ENCODE results near the gene RCC1. TPM values are rescaled to one million over a fixed set of nuclear protein-coding genes. Genes with fewer than 3 reads are reported as not detected.
"Not testable (repeated sequence)": the region's sequence is repeated elsewhere in the genome, so short reads cannot be mapped to it uniquely, and the experiment has no call there.

Gene RCC1
- polyA plus RNA-seq, 1 experiment, result 41.5 TPM

DNA sequence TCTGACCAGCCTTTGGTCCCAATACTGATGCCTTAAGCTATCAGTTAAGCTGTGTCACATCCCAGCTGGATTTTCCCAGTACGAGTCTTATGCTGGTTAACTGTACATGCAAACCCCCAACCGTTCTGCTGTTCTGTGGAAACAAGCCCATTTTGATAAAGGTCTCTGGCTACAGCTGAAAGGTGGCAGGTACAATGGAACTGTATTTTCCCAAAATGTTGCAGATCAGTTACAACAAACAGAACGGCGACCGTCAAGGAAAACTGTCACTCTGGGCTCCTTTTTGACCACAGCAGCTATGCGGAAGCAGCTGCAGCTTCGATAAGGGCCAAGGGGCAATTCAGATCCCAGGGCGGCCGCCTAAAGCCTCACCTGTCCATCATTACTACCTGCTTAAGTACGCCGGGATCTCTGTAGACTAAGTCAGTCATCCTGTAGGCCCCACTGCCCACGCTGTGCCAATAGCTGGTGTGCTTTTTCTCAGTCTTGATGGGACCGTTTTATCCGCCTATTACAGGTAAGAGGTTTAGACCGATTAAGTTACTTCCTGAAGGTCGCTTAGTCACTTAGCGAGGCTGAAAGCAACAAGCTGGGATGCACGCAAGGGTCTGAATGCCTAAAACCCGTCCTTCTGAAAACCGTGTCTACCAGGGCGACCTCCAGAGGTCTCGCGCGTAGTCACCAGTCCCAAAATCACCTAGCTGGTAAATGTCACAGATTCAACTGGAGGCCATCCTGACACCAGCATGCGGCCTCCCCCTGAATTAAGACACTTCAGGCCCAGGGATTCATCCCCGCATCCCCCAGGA lies 75.1 kb downstream of the RCC1 start:
- peak overlapping the region; percentile 93 for H3K4me3 ChIP-seq (ENCODE audit: low read depth, low read length)
- no peaks in the 10 kb centered on the region for H3K27me3 ChIP-seq (ENCODE audit: control insufficient read depth, insufficient read depth, low read length)
- ChIA-PET CTCF (interaction anchor here (0.9 to 2.6 kb wide), 11 partner anchors 9 to 332 kb away, joined by 3 to 11 read pairs (median 4); partner anchors contain the start of gene TRNAU1AP), POLR2A (interaction anchor here (0.5 to 1.8 kb wide), 11 partner anchors 9 to 346 kb away, joined by 3 to 11 read pairs (median 3); partner anchors contain the start of genes MED18, RCC1, TAF12 and TRNAU1AP)
- no peak for DNase-seq (ENCODE audit: low read depth)
- TF ChIP-seq, protein P1, sequence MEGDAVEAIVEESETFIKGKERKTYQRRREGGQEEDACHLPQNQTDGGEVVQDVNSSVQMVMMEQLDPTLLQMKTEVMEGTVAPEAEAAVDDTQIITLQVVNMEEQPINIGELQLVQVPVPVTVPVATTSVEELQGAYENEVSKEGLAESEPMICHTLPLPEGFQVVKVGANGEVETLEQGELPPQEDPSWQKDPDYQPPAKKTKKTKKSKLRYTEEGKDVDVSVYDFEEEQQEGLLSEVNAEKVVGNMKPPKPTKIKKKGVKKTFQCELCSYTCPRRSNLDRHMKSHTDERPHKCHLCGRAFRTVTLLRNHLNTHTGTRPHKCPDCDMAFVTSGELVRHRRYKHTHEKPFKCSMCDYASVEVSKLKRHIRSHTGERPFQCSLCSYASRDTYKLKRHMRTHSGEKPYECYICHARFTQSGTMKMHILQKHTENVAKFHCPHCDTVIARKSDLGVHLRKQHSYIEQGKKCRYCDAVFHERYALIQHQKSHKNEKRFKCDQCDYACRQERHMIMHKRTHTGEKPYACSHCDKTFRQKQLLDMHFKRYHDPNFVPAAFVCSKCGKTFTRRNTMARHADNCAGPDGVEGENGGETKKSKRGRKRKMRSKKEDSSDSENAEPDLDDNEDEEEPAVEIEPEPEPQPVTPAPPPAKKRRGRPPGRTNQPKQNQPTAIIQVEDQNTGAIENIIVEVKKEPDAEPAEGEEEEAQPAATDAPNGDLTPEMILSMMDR (IDR thresholded peaks at IDR 0.05; ENCODE audit: insufficient read depth, low read depth, low read length), result peak; percentile 32
- H3K36me3 ChIP-seq (ENCODE audit: control insufficient read depth, insufficient read depth, low read length), result peaks cover 13% of the 10 kb centered on the region

DNA sequence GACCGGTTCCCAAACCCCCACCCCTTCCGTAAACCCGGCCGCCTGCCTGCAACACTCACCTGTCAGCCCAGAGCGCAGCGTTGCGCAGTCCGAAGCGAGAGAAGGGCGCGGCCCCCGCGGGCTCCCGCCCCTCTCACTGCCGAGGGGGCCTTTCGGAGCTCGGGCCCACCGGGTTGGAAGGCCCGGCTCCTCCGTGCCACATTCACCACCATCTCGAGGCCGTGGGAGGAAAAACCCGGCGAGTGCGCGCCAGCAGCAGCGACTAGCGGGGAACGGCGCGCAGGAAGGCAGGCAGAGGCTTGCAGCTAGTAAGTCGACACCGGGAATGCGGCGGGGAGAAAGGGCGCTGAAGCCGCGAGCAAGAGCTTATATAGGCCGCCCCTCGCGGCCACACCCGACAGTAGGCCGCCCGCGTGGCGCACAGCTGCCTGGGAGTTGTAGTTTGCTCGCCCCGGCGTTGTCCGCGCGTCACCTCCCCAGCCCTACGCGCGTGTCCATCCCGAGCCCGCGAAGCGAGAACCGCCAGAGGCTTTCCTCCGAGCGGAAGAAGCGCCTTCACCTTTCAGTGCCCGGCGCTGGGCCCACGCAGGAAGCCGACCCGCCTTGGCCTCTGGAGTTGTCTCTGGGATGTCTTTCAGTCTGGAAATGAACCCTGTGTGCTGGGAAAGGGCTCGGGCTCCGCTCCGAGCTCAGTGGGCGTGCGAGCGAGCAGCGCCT lies 75.8 kb downstream of the RCC1 start:
- H3K27me3 ChIP-seq (ENCODE audit: control insufficient read depth, insufficient read depth, low read length), result no peaks in the 10 kb centered on the region
- TF ChIP-seq, protein P1 (IDR thresholded peaks at IDR 0.05; ENCODE audit: insufficient read depth, low read depth, low read length), result no peak
- peaks cover 13% of the 10 kb centered on the region for H3K36me3 ChIP-seq (ENCODE audit: control insufficient read depth, insufficient read depth, low read length)
- CTCF ChIA-PET, result interaction anchor here (0.7 to 2.6 kb wide), 12 partner anchors 9 to 333 kb away, joined by 3 to 11 read pairs (median 4); partner anchors contain the start of gene TRNAU1AP
- POLR2A ChIA-PET, result interaction anchor here (0.6 to 1.8 kb wide), 12 partner anchors 8 to 294 kb away, joined by 3 to 11 read pairs (median 4); partner anchors contain the start of genes MED18, RCC1, TAF12 and TRNAU1AP
- H3K4me3 ChIP-seq (ENCODE audit: low read depth, low read length), result peak overlapping the region; percentile 93
- peak; percentile 75 for DNase-seq (ENCODE audit: low read depth)

DNA sequence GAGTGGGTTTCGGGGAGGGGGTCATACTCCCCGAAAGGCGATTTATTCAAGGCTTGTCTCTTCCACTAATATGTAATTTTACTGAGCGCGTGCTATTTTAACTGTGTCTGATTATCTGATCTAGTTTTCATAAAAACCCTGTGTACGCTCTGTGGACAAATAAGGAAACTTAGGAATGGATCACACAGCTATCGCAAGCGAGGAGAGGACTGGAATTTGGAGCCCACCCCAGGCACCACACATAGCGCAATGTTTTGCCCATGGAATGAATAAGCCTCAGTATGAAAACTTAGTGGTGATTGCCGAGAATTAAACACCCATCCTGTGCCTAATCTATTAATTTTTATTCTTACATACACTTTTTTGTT lies 76.4 kb downstream of the RCC1 start:
- H3K4me3 ChIP-seq (ENCODE audit: low read depth, low read length), result peak overlapping the region; percentile 93
- POLR2A ChIA-PET, result interaction anchor here (0.6 to 1.8 kb wide), 6 partner anchors 8 to 294 kb away, joined by 3 to 11 read pairs (median 4); partner anchors contain the start of genes TAF12 and TRNAU1AP
- H3K36me3 ChIP-seq (ENCODE audit: control insufficient read depth, insufficient read depth, low read length), result peaks cover 11% of the 10 kb centered on the region
- no peak for DNase-seq (ENCODE audit: low read depth)
- no peaks in the 10 kb centered on the region for H3K27me3 ChIP-seq (ENCODE audit: control insufficient read depth, insufficient read depth, low read length)
- CTCF ChIA-PET, result interaction anchor here (0.7 to 2.6 kb wide), 10 partner anchors 11 to 333 kb away, joined by 3 to 11 read pairs (median 4); partner anchors contain the start of gene TRNAU1AP
- TF ChIP-seq, protein P1 (IDR thresholded peaks at IDR 0.05; ENCODE audit: insufficient read depth, low read depth, low read length), result no peak

DNA sequence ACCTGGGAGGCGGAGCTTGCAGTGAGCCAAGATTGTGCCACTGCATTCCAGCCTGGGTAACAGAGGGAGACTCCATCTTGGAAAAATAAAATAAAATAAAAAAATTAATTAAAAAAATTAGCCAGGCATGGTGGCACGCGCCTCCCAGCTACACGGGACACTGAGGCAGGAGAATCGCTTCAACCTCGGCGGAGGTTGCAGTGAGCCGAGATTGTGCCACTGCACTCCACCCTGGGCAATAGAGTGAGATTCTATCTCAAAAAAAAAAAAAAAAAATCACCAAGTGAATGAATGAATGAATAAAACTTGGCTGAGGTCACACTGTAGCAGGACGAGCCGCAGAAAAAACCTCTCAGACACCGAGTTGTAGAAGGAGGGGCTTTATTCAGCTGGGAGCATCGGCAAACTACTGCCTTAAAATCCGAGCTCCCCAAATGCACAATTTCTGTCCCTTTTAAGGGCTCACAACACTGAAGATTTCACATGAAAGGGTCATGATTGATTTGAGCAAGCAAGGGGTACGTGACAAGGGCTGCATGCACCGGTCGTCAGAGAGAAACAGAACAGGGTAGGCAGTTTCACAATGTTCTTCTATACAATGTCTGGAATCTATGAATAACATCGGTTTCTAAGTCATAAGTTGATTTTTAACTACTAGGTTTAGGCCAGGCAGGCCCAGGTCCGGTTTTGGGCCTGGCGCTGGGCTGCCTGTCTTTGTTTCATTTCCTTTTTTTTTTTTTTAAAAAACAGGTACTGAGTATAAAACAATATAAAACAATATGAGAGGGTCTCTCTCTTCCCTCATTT lies 80.9 kb downstream of the RCC1 start:
- H3K27me3 ChIP-seq (ENCODE audit: control insufficient read depth, insufficient read depth, low read length); H3K4me3 ChIP-seq (ENCODE audit: low read depth, low read length); DNase-seq (ENCODE audit: low read depth); POLR2A ChIA-PET; H3K36me3 ChIP-seq (ENCODE audit: control insufficient read depth, insufficient read depth, low read length): not testable (repeated sequence)
- CTCF ChIA-PET, result interaction anchor here (0.6 kb wide), 1 partner anchor 178 kb away, joined by 5 read pairs; no protein-coding TSS in a partner anchor

Small RNAs within 50 kb of the gene (small RNA-seq; reads per million reads assigned to genes)
- gene RNU6ATAC27P (ENCODE audit: insufficient read length, low read depth, low replicate concordance), result not detected
- gene SNORA16A (ENCODE audit: insufficient read length, low read depth, low replicate concordance), result not detected
- gene SNORA44 (ENCODE audit: insufficient read length, low read depth, low replicate concordance), result not detected
- gene SNORA61 (ENCODE audit: insufficient read length, low read depth, low replicate concordance), result not detected
- not detected for gene SNORA73A (ENCODE audit: insufficient read length, low read depth, low replicate concordance)
- gene SNORA73B (ENCODE audit: insufficient read length, low read depth, low replicate concordance), result 83.6 reads per million, percentile 91 among the genes with 10 or more reads in this experiment
- gene SNORD99 (ENCODE audit: insufficient read length, low read depth, low replicate concordance), result 199 reads per million, percentile 94 among the genes with 10 or more reads in this experiment

Other genes starting within 250 kb of the RCC1 start
- gene SESN2, start 246.5 kb upstream of the RCC1 start, polyA plus RNA-seq (2011; rRNA removed), result 35.4 and 53.4 TPM in 2 replicates
- 21.2 and 23.0 TPM in 2 replicates for gene MED18, start 177.0 kb upstream of the RCC1 start, polyA plus RNA-seq (2011; rRNA removed)
- 5.2 and 9.1 TPM in 2 replicates for gene PHACTR4, start 136.3 kb upstream of the RCC1 start, polyA plus RNA-seq (2011; rRNA removed)
- gene TRNAU1AP, start 47.0 kb downstream of the RCC1 start, polyA plus RNA-seq (2011; rRNA removed), result 26.6 and 35.5 TPM in 2 replicates
- 2.0 and 2.8 TPM in 2 replicates for gene RAB42, start 86.2 kb downstream of the RCC1 start, polyA plus RNA-seq (2011; rRNA removed)
- 31.8 and 46.8 TPM in 2 replicates for gene TAF12, start 137.0 kb downstream of the RCC1 start, polyA plus RNA-seq (2011; rRNA removed)
- not detected in 2 replicates for gene RNU11, start 142.6 kb downstream of the RCC1 start, polyA plus RNA-seq (2011; rRNA removed)
- gene GMEB1, start 162.7 kb downstream of the RCC1 start, polyA plus RNA-seq (2011; rRNA removed), result 5.0 and 6.6 TPM in 2 replicates
- gene YTHDF2, start 230.9 kb downstream of the RCC1 start, polyA plus RNA-seq (2011; rRNA removed), result 45.9 and 68.2 TPM in 2 replicates

Data from BJ (cell line).